ENCODE measurements around the gene RAB8B.

DNA sequence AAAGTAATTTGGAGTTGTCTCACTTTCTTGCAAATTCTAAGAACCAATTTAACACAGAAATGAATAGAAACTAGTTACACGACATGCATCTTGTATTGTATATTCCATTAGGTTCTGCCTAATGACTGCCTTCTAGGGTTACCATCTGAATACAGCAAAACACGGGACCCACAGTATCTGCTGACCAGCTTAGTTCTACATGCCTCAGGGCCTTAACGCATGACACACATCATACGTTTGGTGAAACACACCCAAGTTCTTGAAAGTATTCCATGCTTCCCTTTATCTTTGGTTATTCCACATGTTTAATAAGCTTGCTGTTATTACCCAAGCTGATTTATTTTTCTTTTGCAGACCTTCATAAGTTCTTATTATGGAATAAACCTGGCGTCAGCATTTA is 115.9 kb downstream of the RAB8B start:
- TF ChIP-seq, protein P1, sequence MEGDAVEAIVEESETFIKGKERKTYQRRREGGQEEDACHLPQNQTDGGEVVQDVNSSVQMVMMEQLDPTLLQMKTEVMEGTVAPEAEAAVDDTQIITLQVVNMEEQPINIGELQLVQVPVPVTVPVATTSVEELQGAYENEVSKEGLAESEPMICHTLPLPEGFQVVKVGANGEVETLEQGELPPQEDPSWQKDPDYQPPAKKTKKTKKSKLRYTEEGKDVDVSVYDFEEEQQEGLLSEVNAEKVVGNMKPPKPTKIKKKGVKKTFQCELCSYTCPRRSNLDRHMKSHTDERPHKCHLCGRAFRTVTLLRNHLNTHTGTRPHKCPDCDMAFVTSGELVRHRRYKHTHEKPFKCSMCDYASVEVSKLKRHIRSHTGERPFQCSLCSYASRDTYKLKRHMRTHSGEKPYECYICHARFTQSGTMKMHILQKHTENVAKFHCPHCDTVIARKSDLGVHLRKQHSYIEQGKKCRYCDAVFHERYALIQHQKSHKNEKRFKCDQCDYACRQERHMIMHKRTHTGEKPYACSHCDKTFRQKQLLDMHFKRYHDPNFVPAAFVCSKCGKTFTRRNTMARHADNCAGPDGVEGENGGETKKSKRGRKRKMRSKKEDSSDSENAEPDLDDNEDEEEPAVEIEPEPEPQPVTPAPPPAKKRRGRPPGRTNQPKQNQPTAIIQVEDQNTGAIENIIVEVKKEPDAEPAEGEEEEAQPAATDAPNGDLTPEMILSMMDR (conservative IDR thresholded peaks at IDR 0.05) = no peak
- TF ChIP-seq EZH2 (IDR thresholded peaks at IDR 0.05; ENCODE audit: low read depth) = no peak
